IMR-90 (cell line): ENCODE results near the gene PHOX2A. TPM values are rescaled to one million over a fixed set of nuclear protein-coding genes. Genes with fewer than 3 reads are reported as not detected.

Source experiments
- ATAC-seq: fragments of 200-7000 bp; cut with Tn5 transposase; 2 replicates; pipeline ENCODE4 v1.9.1; 2020; ENCODE audit warnings: low read depth, mild to moderate bottlenecking, moderate library complexity
- BruUV-seq: library from RNA; stranded (reverse); fragments of 400-500 nt; replicated peaks from 2 replicates; lab custom pipeline; 2021; lab: Mats Ljungman, UMichigan
- CTCF ChIA-PET: fragments of 300-600 bp; formaldehyde crosslinking; extraction: SDS; loops from one replicate; lab custom pipeline; 2021; ENCODE audit warnings: antibody characterized with exemption; lab: Yijun Ruan, JAX
- POLR2A ChIA-PET: fragments of 300-600 bp; sonication (Branson Sonifier 250); formaldehyde crosslinking; loops from one replicate; lab custom pipeline; 2022; ENCODE audit warnings: antibody characterized with exemption; ENCODE audit not compliant: unreplicated experiment; lab: Charles Lee
- DNase-seq: peaks from one replicate; pipeline ENCODE4 v3.0.0; 2013
- H2AFZ ChIP-seq: replicated peaks from 2 replicates; pipeline ENCODE3; 2013; ENCODE audit warnings: low read length, mild to moderate bottlenecking; ENCODE audit not compliant: poor library complexity
- H2AK5ac ChIP-seq: 2 replicates; pipeline ENCODE4 v1.6.1; 2013; ENCODE audit warnings: low read depth, low read length, inconsistent platforms
- H2AK9ac ChIP-seq: replicated peaks from 2 replicates; pipeline ENCODE3; 2013; ENCODE audit warnings: mild to moderate bottlenecking, low read depth, low read length, moderate library complexity; ENCODE audit not compliant: poor library complexity
- H2BK120ac ChIP-seq: 2 replicates; pipeline ENCODE4 v1.6.1; 2013; ENCODE audit warnings: low read depth, low read length, inconsistent platforms
- H2BK15ac ChIP-seq: 3 replicates; pipeline ENCODE4 v1.6.1; 2013; ENCODE audit warnings: low read depth, low read length, inconsistent platforms
- H2BK20ac ChIP-seq: 2 replicates; pipeline ENCODE4 v1.6.1; 2013; ENCODE audit warnings: low read depth, mild to moderate bottlenecking, inconsistent platforms, low read length, moderate library complexity
- H2BK5ac ChIP-seq: 2 replicates; pipeline ENCODE4 v1.6.1; 2013; ENCODE audit warnings: mild to moderate bottlenecking, low read depth, low read length, inconsistent platforms; ENCODE audit not compliant: poor library complexity, severe bottlenecking
- H3K14ac ChIP-seq: replicated peaks from 2 replicates; pipeline ENCODE4 v1.6.1; 2013; ENCODE audit warnings: low read depth, low read length, inconsistent platforms
- H3K18ac ChIP-seq: 2 replicates; pipeline ENCODE4 v1.6.1; 2013; ENCODE audit warnings: low read depth, low read length, control low read depth
- H3K23ac ChIP-seq: 2 replicates; pipeline ENCODE4 v1.6.1; 2013; ENCODE audit warnings: low read depth, low read length, inconsistent platforms
- H3K27ac ChIP-seq: 2 replicates; pipeline ENCODE4 v1.5.1; 2013; ENCODE audit warnings: mild to moderate bottlenecking, control low read depth, low read length; ENCODE audit not compliant: insufficient read depth
- H3K27me3 ChIP-seq: 2 replicates; pipeline ENCODE4 v1.6.1; 2013; ENCODE audit warnings: low read length; ENCODE audit not compliant: control insufficient read depth, insufficient read depth
- H3K36me3 ChIP-seq: 2 replicates; pipeline ENCODE4 v1.6.1; 2013; ENCODE audit warnings: low read length, mixed read lengths; ENCODE audit not compliant: control insufficient read depth, insufficient read depth
- H3K4ac ChIP-seq: 2 replicates; pipeline ENCODE4 v1.6.1; 2013; ENCODE audit warnings: low read depth, low read length, inconsistent platforms
- H3K4me1 ChIP-seq: 2 replicates; pipeline ENCODE4 v1.6.1; 2013; ENCODE audit warnings: low read length, mixed read lengths; ENCODE audit not compliant: control insufficient read depth, insufficient read depth
- H3K4me2 ChIP-seq: 2 replicates; pipeline ENCODE4 v1.6.1; 2013; ENCODE audit warnings: low read depth, mild to moderate bottlenecking, control low read depth, low read length, moderate library complexity
- H3K4me3 ChIP-seq: 2 replicates; pipeline ENCODE4 v1.5.1; 2013; ENCODE audit warnings: low read depth, mild to moderate bottlenecking, control low read depth, low read length, moderate library complexity; ENCODE audit not compliant: insufficient read depth
- H3K56ac ChIP-seq: 2 replicates; pipeline ENCODE4 v1.6.1; 2013; ENCODE audit warnings: low read length, inconsistent platforms; ENCODE audit not compliant: insufficient read depth; ENCODE audit errors: extremely low read depth
- H3K79me1 ChIP-seq, 2 experiments: 2 replicates each; pipeline ENCODE4 v1.6.1; 2013; ENCODE audit warnings: low read length in 2 of 2, inconsistent platforms in 1 of 2, low read depth in 1 of 2
- H3K9ac ChIP-seq: 2 replicates; pipeline ENCODE4 v1.6.1; 2013; ENCODE audit warnings: low read depth, low read length, control low read depth
- H3K9me1 ChIP-seq: 2 replicates; pipeline ENCODE4 v1.6.1; 2013; ENCODE audit warnings: low read length, inconsistent platforms; ENCODE audit not compliant: insufficient read depth
- H3K9me3 ChIP-seq: 2 replicates; pipeline ENCODE4 v1.6.1; 2013; ENCODE audit warnings: low read length; ENCODE audit not compliant: control insufficient read depth, insufficient read depth
- H4K20me1 ChIP-seq: 2 replicates; pipeline ENCODE4 v1.6.1; 2013; ENCODE audit warnings: low read length, inconsistent platforms; ENCODE audit not compliant: insufficient read depth
- H4K5ac ChIP-seq: 2 replicates; pipeline ENCODE4 v1.6.1; 2013; ENCODE audit warnings: mild to moderate bottlenecking, low read depth, low read length, control low read depth
- H4K8ac ChIP-seq, 2 experiments: 2 replicates each; pipeline ENCODE4 v1.6.1; 2013; ENCODE audit warnings: low read depth in 2 of 2, low read length in 2 of 2, control low read depth in 1 of 2, inconsistent platforms in 1 of 2
- H4K91ac ChIP-seq: 2 replicates; pipeline ENCODE4 v1.6.1; 2013; ENCODE audit warnings: low read depth, low read length, inconsistent platforms; ENCODE audit not compliant: insufficient read depth
- BHLHE40 ChIP-seq: fragments of 150-350 bp; IDR thresholded peaks from 2 replicates; pipeline ENCODE4 v1.6.1; 2016; ENCODE audit warnings: mild to moderate bottlenecking, low read depth, low read length
- CTCF ChIP-seq: conservative IDR thresholded peaks from 2 replicates; pipeline ENCODE4 v1.5.1; 2012; ENCODE audit warnings: mild to moderate bottlenecking, low read depth, low read length, improper control_type of control experiment
- ELK1 ChIP-seq: fragments of 150-350 bp; IDR thresholded peaks from 2 replicates; pipeline ENCODE4 v1.6.1; 2016; ENCODE audit warnings: low read depth, mild to moderate bottlenecking, low read length, moderate library complexity, borderline replicate concordance
- FOS ChIP-seq: fragments of 150-350 bp; IDR thresholded peaks from 2 replicates; pipeline ENCODE4 v1.6.1; 2016; ENCODE audit warnings: low read depth, low read length
- MAZ ChIP-seq: IDR thresholded peaks from 2 replicates; pipeline ENCODE4 v1.6.1; 2012; ENCODE audit warnings: low read depth, mild to moderate bottlenecking, low read length, improper control_type of control experiment, moderate library complexity, borderline replicate concordance
- MXI1 ChIP-seq: IDR thresholded peaks from 2 replicates; pipeline ENCODE4 v1.6.1; 2012; ENCODE audit warnings: low read depth, mild to moderate bottlenecking, low read length, moderate library complexity, borderline replicate concordance
- NFE2L2 ChIP-seq: fragments of 150-350 bp; IDR thresholded peaks from 2 replicates; pipeline ENCODE4 v1.6.1; 2016; ENCODE audit warnings: low read depth, mild to moderate bottlenecking, low read length
- RAD21 ChIP-seq: IDR thresholded peaks from 2 replicates; pipeline ENCODE4 v1.6.1; 2012; ENCODE audit warnings: low read length, improper control_type of control experiment
- RCOR1 ChIP-seq: IDR thresholded peaks from 2 replicates; pipeline ENCODE4 v1.6.1; 2012; ENCODE audit warnings: mild to moderate bottlenecking, low read length, improper control_type of control experiment; ENCODE audit not compliant: insufficient replicate concordance
- WGBS, 2 experiments: methylation state at CpG; one replicate each; pipeline versions ENCODE4 v1.1.5 to v1.1.7; 2013; ENCODE audit warnings: missing lambda C conversion rate in 2 of 2; ENCODE audit not compliant: insufficient read length in 1 of 2; ENCODE audit errors: extremely low coverage in 2 of 2; 5-methylcytosine and 5-hydroxymethylcytosine counted together
- dilution Hi-C: fragments of 300-500 bp; cut with HindIII; formaldehyde crosslinking; loops from one replicate; pipeline ENCODE4 v1.14.3; 2018; ENCODE audit warnings: low sequenced_read_pairs; ENCODE audit not compliant: unreplicated experiment
- in situ Hi-C: fragments of 300-500 bp; cut with MboI; formaldehyde crosslinking; loops from 3 replicates; pipeline ENCODE4 v1.14.3; 2019; ENCODE audit warnings: low sequenced_read_pairs, inconsistent platforms, mixed read lengths
- intact Hi-C: fragments of 100-400 bp; cut with micrococcal nuclease; formaldehyde crosslinking; loops from 2 replicates; pipeline ENCODE4 v1.10.0; 2022
- polyA plus RNA-seq, 3 experiments: library from polyadenylated mRNA; depleted of rRNA; stranded (reverse); fragments of >200 nt; gene quantifications; 2 replicates each; pipeline ENCODE4 v1.2.3, GENCODE V29; 2012; ENCODE audit warnings: low replicate concordance in 1 of 3
- total RNA-seq: library from RNA; depleted of rRNA; stranded (reverse); fragments of >200 nt; gene quantifications from 2 replicates; pipeline ENCODE4 v1.2.3, GENCODE V29; 2012

PHOX2A gene
- total and polyA plus RNA-seq, 2 of the 4 experiments (the other 2 are of a cell fraction), result not detected

- H4K20me1 ChIP-seq, result peaks cover 76% of the 10 kb centered on the region
Measured at GRCh38 chr11:72228844-72229231, 15.1 kb downstream of the PHOX2A start.

More at GRCh38 chr11:72228844-72229231, 15.1 kb downstream of the PHOX2A start:
- ATAC-seq (no peak), DNase-seq (no peak)
- Histone ChIP-seq H3K9ac (no peak overlapping the region), H2BK5ac (no peak overlapping the region), H3K9me3 (no peaks in the 10 kb centered on the region), H3K36me3 (peaks cover 70% of the 10 kb centered on the region), H3K23ac (no peak overlapping the region), H3K4ac (no peak overlapping the region), H3K56ac (no peak overlapping the region), H4K8ac (no peak overlapping the region), H3K4me2 (no peak overlapping the region), H3K79me1 (peaks cover 32 to 93% of the 10 kb centered on the region in 2 experiments), H3K27ac (no peak overlapping the region), H3K14ac (no peak overlapping the region), H3K4me3 (no peak overlapping the region), H2BK120ac (no peak overlapping the region), H2BK15ac (no peak overlapping the region), H3K27me3 (no peaks in the 10 kb centered on the region), H3K4me1 (peaks cover 4% of the 10 kb centered on the region; the same call in 1 of the 2 replicates), H3K9me1 (peaks cover 3% of the 10 kb centered on the region; the same call in 1 of the 2 replicates), H4K91ac (no peak overlapping the region), H2AK9ac (no peak overlapping the region), H2BK20ac (no peak overlapping the region), H3K18ac (no peak overlapping the region), H2AK5ac (no peak overlapping the region), H2AFZ (no peak overlapping the region), H4K5ac (no peak overlapping the region)
- dilution Hi-C loops (no loop called here), intact Hi-C loops (no loop called here), in situ Hi-C loops (no loop called here)
- TF ChIP-seq MXI1 (no peak), MAZ (no peak), RCOR1 (no peak), NFE2L2 (no peak), ELK1 (no peak), CTCF (no peak), FOS (no peak), RAD21 (no peak), BHLHE40 (no peak)
- WGBS, 2 experiments, result no CpG with 5 or more reads among the region's 7 CpGs
- POLR2A ChIA-PET, result no interaction called here
- CTCF ChIA-PET, result no interaction called here
- BruUV-seq, result no TSS peak
